Sigmoid colon (tissue), 4 donors: Measurements from ENCODE around the gene TIMM8A.

Source experiments
- CTCF ChIP-seq, 4 experiments: fragments of 450-650 bp in 3 of 4; fragments of 200-600 bp in 1 of 4; IDR thresholded peaks; one replicate each; pipeline ENCODE4 v1.5.1; 2016 to 2019; ENCODE audit warnings: antibody characterized with exemption in 4 of 4, mild to moderate bottlenecking in 3 of 4, moderate library complexity in 2 of 4
- EP300 ChIP-seq, 4 donors: sonication (generic); formaldehyde crosslinking; IDR thresholded peaks; one replicate each; pipeline ENCODE4 v1.6.1; 2017; ENCODE audit warnings: antibody characterized with exemption in 4 of 4
- POLR2A ChIP-seq, 2 donors: fragments of 450-650 bp; IDR thresholded peaks; one replicate each; pipeline ENCODE4 v1.6.1; 2016; ENCODE audit warnings: antibody characterized with exemption in 2 of 2, mild to moderate bottlenecking in 2 of 2, moderate library complexity in 2 of 2
- POLR2AphosphoS5 ChIP-seq, 4 donors: sonication (generic); formaldehyde crosslinking; IDR thresholded peaks; one replicate each; pipeline ENCODE4 v1.6.1; 2017; ENCODE audit warnings: antibody characterized with exemption in 4 of 4

GRCh38 chrX:101388604-101389003, 40.1 kb upstream of the TIMM8A start:
- TF ChIP-seq CTCF (IDR thresholded peaks at IDR 0.05) (no peak), EP300 (IDR thresholded peaks at IDR 0.05) (no peak), POLR2AphosphoS5 (IDR thresholded peaks at IDR 0.05) (no peak), POLR2A (IDR thresholded peaks at IDR 0.05) (no peak)
